ENCODE results near the gene FAM118B. TPM values are rescaled to one million over a fixed set of nuclear protein-coding genes. Genes with fewer than 3 reads are reported as not detected.

The FAM118B gene
- total RNA-seq, 1 donor from 2014 or later, result 25.9 TPM

GRCh38 chr11:126279191-126279590 is 67.6 kb downstream of the FAM118B start:
- peaks cover 17% of the 10 kb centered on the region for H3K4me1 Mint-ChIP-seq (ENCODE audit: low read depth)
- no peak overlapping the region for H3K4me3 Mint-ChIP-seq (ENCODE audit: unreplicated experiment)
- H3K27me3 Mint-ChIP-seq (ENCODE audit: low read depth), result no peaks in the 10 kb centered on the region
- no peak overlapping the region for H3K27ac Mint-ChIP-seq (ENCODE audit: unreplicated experiment)
- peaks cover 13% of the 10 kb centered on the region for H3K36me3 Mint-ChIP-seq (ENCODE audit: low read depth)
- H3K9me3 Mint-ChIP-seq (ENCODE audit: low read depth), result no peaks in the 10 kb centered on the region
- no peak for TF ChIP-seq CTCF (IDR thresholded peaks at IDR 0.05)
- DNase-seq (ENCODE audit: low spot score), result no peak

- H3K9me3 Mint-ChIP-seq (ENCODE audit: low read depth), result no peaks in the 10 kb centered on the region
- TF ChIP-seq CTCF (IDR thresholded peaks at IDR 0.05), result no peak
- no peak overlapping the region for H3K27ac Mint-ChIP-seq (ENCODE audit: unreplicated experiment)
- peaks cover 8% of the 10 kb centered on the region for H3K36me3 Mint-ChIP-seq (ENCODE audit: low read depth)
- no peak for DNase-seq (ENCODE audit: low spot score)
- no peak overlapping the region for H3K4me3 Mint-ChIP-seq (ENCODE audit: unreplicated experiment)
- H3K4me1 Mint-ChIP-seq (ENCODE audit: low read depth), result peaks cover 22% of the 10 kb centered on the region
- H3K27me3 Mint-ChIP-seq (ENCODE audit: low read depth), result no peaks in the 10 kb centered on the region
Measured at GRCh38 chr11:126280595-126280994, 69.0 kb downstream of the FAM118B start.

- DNase-seq (ENCODE audit: low spot score), result no peak
- Mint-ChIP-seq H3K27ac (ENCODE audit: unreplicated experiment) (no peak overlapping the region), H3K4me1 (ENCODE audit: low read depth) (peaks cover 22% of the 10 kb centered on the region), H3K36me3 (ENCODE audit: low read depth) (peaks cover 5% of the 10 kb centered on the region), H3K4me3 (ENCODE audit: unreplicated experiment) (no peak overlapping the region), H3K27me3 (ENCODE audit: low read depth) (no peaks in the 10 kb centered on the region), H3K9me3 (ENCODE audit: low read depth) (no peaks in the 10 kb centered on the region)
- no peak for TF ChIP-seq CTCF (IDR thresholded peaks at IDR 0.05)
Measured at GRCh38 chr11:126281245-126281644, 69.7 kb downstream of the FAM118B start.

- Mint-ChIP-seq H3K36me3 (ENCODE audit: low read depth) (peaks cover 5% of the 10 kb centered on the region), H3K4me3 (ENCODE audit: unreplicated experiment) (peak overlapping the region; percentile 98), H3K9me3 (ENCODE audit: low read depth) (no peaks in the 10 kb centered on the region), H3K27me3 (ENCODE audit: low read depth) (no peaks in the 10 kb centered on the region), H3K4me1 (ENCODE audit: low read depth) (peaks cover 22% of the 10 kb centered on the region), H3K27ac (ENCODE audit: unreplicated experiment) (peak overlapping the region; percentile 87)
- TF ChIP-seq CTCF (IDR thresholded peaks at IDR 0.05), result no peak
- no peak for DNase-seq (ENCODE audit: low spot score)
Measured at GRCh38 chr11:126281666-126282175, 70.1 kb downstream of the FAM118B start.

- no peaks in the 10 kb centered on the region for H3K9me3 Mint-ChIP-seq (ENCODE audit: low read depth)
- peak overlapping the region; percentile 87 for H3K27ac Mint-ChIP-seq (ENCODE audit: unreplicated experiment)
- TF ChIP-seq CTCF (IDR thresholded peaks at IDR 0.05), result no peak
- no peaks in the 10 kb centered on the region for H3K27me3 Mint-ChIP-seq (ENCODE audit: low read depth)
- peak overlapping the region; percentile 98 for H3K4me3 Mint-ChIP-seq (ENCODE audit: unreplicated experiment)
- no peak for DNase-seq (ENCODE audit: low spot score)
- peaks cover 22% of the 10 kb centered on the region for H3K4me1 Mint-ChIP-seq (ENCODE audit: low read depth)
- peaks cover 3% of the 10 kb centered on the region for H3K36me3 Mint-ChIP-seq (ENCODE audit: low read depth)
Measured at GRCh38 chr11:126282361-126282735, 70.8 kb downstream of the FAM118B start.

All from chondrocyte (in vitro differentiated cells).